ENCODE measurements around the gene ABI3BP. TPM values are rescaled to one million over a fixed set of nuclear protein-coding genes. Genes with fewer than 3 reads are reported as not detected.

Gene ABI3BP
- total and polyA plus RNA-seq, 10 of the 15 experiments (the other 5 are each of a cell fraction or from before 2014, with no cell fraction given): 0.03 to 0.42 (median 0.11) TPM; not detected in 4

DNA sequence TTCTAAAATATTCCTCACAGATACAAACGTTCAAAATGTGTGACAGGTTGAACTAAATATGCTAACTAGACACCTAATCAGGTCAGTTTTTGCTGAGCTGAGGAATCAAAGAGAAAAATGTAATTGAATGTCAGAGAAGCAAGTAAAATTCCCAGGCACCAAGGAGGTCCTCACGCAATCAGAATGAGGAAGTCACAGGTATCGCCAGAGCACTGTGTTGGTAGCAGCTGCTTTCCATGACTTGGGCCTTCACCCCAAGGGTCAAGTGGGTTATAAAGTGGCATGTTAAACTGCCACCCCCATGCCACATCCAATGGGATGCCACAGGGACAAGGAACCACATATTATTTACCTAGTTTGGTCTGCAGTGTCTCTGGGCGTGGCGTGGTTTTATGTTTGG lies 158.9 kb downstream of the ABI3BP start:
- CTCF ChIA-PET: no interaction called here
- Histone ChIP-seq H3K9me3 (replicated peaks; ENCODE audit: control insufficient read depth, insufficient read depth, low read length) (no peaks in the 10 kb centered on the region), H3K27me3 (replicated peaks in 1 of 2; ENCODE audit: control insufficient read depth in 2 of 2, insufficient read depth in 2 of 2, low read length in 1 of 2) (no peaks in the 10 kb centered on the region; a peak in 1 of 4 replicates), H2AFZ (ENCODE audit: control insufficient read depth, low read depth, low read length) (no peak overlapping the region), H3K79me2 (ENCODE audit: control insufficient read depth, insufficient read depth, low read length) (no peaks in the 10 kb centered on the region), H3K27ac (ENCODE audit: control insufficient read depth, insufficient read depth) (no peak overlapping the region), H3K9ac (ENCODE audit: control insufficient read depth, insufficient read depth, low read length) (no peak overlapping the region), H3K4me2 (ENCODE audit: control insufficient read depth, insufficient read depth) (no peak overlapping the region), H3K4me1 (ENCODE audit: control insufficient read depth, insufficient read depth, low read length) (no peaks in the 10 kb centered on the region), H4K20me1 (ENCODE audit: control insufficient read depth, insufficient read depth) (no peaks in the 10 kb centered on the region), H3K36me3 (ENCODE audit: control insufficient read depth in 2 of 2, insufficient read depth in 2 of 2, low read length in 1 of 2) (no peaks in the 10 kb centered on the region), H3K4me3 (no peak overlapping the region)
- in situ Hi-C loops (cut with MboI): no loop called here
- RAD21 ChIA-PET (ENCODE audit: unreplicated experiment): no interaction called here
- POLR2A ChIA-PET: no interaction called here
- BruUV-seq (replicated peaks): no TSS peak
- FAIRE-seq (no peak), DNase-seq (ENCODE audit: low read depth, low spot score) (no peak), ATAC-seq (no peak)
- intact Hi-C loops (cut with micrococcal nuclease; ENCODE audit: unreplicated experiment): no loop called here
- SMC1A ChIA-PET (ENCODE audit: uncharacterized antibody, unreplicated experiment): no interaction called here
- 26% methylated on average over 5 of the region's 5 CpGs for WGBS (ENCODE audit: insufficient coverage, insufficient replicate concordance, low lambda C conversion rate, missing lambda C conversion rate)
- TF ChIP-seq, protein P1, sequence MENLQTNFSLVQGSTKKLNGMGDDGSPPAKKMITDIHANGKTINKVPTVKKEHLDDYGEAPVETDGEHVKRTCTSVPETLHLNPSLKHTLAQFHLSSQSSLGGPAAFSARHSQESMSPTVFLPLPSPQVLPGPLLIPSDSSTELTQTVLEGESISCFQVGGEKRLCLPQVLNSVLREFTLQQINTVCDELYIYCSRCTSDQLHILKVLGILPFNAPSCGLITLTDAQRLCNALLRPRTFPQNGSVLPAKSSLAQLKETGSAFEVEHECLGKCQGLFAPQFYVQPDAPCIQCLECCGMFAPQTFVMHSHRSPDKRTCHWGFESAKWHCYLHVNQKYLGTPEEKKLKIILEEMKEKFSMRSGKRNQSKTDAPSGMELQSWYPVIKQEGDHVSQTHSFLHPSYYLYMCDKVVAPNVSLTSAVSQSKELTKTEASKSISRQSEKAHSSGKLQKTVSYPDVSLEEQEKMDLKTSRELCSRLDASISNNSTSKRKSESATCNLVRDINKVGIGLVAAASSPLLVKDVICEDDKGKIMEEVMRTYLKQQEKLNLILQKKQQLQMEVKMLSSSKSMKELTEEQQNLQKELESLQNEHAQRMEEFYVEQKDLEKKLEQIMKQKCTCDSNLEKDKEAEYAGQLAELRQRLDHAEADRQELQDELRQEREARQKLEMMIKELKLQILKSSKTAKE (IDR thresholded peaks at IDR 0.05; ENCODE audit: low read depth, poor library complexity, severe bottlenecking): no peak
- TF ChIP-seq ATF7 (IDR thresholded peaks at IDR 0.05; ENCODE audit: low read depth) (no peak), KDM1A (IDR thresholded peaks at IDR 0.05; ENCODE audit: borderline replicate concordance) (no peak), STAT1 (conservative IDR thresholded peaks at IDR 0.05) (no peak), IKZF2 (IDR thresholded peaks at IDR 0.05) (no peak), BACH1 (IDR thresholded peaks at IDR 0.05; ENCODE audit: borderline replicate concordance) (no peak), MYC (IDR thresholded peaks at IDR 0.05; ENCODE audit: insufficient read depth, insufficient read length, insufficient replicate concordance, low read length, severe bottlenecking) (no peak), BCL11A (IDR thresholded peaks at IDR 0.05; ENCODE audit: low read depth, low read length) (no peak), KAT2A (conservative IDR thresholded peaks at IDR 0.05; ENCODE audit: control insufficient read depth, low read depth, low read length) (no peak), SREBF2 (IDR thresholded peaks at IDR 0.05; ENCODE audit: low read length) (no peak)
- TF ChIP-seq, protein P2, sequence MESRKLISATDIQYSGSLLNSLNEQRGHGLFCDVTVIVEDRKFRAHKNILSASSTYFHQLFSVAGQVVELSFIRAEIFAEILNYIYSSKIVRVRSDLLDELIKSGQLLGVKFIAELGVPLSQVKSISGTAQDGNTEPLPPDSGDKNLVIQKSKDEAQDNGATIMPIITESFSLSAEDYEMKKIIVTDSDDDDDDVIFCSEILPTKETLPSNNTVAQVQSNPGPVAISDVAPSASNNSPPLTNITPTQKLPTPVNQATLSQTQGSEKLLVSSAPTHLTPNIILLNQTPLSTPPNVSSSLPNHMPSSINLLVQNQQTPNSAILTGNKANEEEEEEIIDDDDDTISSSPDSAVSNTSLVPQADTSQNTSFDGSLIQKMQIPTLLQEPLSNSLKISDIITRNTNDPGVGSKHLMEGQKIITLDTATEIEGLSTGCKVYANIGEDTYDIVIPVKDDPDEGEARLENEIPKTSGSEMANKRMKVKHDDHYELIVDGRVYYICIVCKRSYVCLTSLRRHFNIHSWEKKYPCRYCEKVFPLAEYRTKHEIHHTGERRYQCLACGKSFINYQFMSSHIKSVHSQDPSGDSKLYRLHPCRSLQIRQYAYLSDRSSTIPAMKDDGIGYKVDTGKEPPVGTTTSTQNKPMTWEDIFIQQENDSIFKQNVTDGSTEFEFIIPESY (IDR thresholded peaks at IDR 0.05): no peak
- TF ChIP-seq, protein P3, sequence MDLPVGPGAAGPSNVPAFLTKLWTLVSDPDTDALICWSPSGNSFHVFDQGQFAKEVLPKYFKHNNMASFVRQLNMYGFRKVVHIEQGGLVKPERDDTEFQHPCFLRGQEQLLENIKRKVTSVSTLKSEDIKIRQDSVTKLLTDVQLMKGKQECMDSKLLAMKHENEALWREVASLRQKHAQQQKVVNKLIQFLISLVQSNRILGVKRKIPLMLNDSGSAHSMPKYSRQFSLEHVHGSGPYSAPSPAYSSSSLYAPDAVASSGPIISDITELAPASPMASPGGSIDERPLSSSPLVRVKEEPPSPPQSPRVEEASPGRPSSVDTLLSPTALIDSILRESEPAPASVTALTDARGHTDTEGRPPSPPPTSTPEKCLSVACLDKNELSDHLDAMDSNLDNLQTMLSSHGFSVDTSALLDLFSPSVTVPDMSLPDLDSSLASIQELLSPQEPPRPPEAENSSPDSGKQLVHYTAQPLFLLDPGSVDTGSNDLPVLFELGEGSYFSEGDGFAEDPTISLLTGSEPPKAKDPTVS (IDR thresholded peaks at IDR 0.05; ENCODE audit: low read depth, low read length): no peak
- TF ChIP-seq, protein P4, sequence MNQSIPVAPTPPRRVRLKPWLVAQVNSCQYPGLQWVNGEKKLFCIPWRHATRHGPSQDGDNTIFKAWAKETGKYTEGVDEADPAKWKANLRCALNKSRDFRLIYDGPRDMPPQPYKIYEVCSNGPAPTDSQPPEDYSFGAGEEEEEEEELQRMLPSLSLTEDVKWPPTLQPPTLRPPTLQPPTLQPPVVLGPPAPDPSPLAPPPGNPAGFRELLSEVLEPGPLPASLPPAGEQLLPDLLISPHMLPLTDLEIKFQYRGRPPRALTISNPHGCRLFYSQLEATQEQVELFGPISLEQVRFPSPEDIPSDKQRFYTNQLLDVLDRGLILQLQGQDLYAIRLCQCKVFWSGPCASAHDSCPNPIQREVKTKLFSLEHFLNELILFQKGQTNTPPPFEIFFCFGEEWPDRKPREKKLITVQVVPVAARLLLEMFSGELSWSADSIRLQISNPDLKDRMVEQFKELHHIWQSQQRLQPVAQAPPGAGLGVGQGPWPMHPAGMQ (IDR thresholded peaks at IDR 0.05; ENCODE audit: borderline replicate concordance): no peak
